GM18505 (cell line): ENCODE data around the gene TTC29.

ENCODE experiments used
- ATAC-seq: cut with Tn5 transposase; IDR thresholded peaks from one replicate; pipeline ENCODE4 v1.9.1; 2021; ENCODE audit not compliant: unreplicated experiment
- POLR2A ChIP-seq: IDR thresholded peaks from 4 replicates; pipeline ENCODE4 v1.6.1; 2011; ENCODE audit warnings: borderline replicate concordance; ENCODE audit not compliant: insufficient read depth, insufficient read length; ENCODE audit errors: extremely low read depth

TTC29 gene, protein sequence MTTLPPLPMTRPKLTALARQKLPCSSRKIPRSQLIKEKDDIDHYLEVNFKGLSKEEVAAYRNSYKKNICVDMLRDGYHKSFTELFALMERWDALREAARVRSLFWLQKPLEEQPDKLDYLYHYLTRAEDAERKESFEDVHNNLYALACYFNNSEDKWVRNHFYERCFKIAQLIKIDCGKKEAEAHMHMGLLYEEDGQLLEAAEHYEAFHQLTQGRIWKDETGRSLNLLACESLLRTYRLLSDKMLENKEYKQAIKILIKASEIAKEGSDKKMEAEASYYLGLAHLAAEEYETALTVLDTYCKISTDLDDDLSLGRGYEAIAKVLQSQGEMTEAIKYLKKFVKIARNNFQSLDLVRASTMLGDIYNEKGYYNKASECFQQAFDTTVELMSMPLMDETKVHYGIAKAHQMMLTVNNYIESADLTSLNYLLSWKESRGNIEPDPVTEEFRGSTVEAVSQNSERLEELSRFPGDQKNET

DNA sequence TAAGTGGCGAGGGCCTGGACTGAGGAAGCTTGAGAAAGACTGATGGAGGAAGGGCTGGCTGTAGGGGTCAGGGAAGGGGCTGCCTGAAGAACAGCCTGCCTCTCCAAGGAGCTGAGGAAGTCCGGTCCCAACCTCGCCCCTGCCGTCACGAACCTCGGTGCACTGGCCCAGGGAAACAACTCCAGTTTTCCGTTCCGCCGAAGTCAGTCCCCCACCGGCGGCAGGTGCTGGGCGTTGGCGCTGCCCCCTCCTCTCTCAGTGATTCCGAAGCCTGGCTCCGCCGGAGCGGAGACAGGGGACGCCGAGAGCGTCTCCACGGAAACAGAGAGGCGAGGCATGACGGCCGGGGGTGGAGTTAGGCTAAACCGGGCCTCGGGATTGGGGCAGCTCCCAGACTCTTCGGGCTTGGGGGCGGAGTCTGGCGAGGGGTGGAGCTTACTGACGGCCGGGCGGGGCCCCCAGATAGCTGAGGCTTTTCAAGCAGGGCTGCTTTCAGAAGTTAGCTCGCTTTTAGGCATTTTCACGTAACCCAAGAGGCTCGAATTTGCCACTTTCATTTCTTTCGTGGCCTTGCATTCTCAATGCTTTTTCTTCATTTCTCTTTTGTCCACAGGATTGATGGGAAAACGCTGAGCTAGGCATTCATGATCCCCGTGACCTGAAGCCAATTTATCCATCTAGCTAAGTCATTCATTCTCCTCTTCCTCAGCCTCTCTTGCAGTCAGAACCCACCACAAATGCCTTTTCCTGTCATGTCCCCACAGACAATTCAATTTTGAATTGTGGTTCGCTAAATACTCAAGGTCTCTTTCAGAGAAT is at the start of gene TTC29:
Gene TTC29 (minus strand): TSS at position 309 of the 819 bp plus-strand sequence. CDS start 5,969 bp downstream, outside the sequence.
- peak; percentile 100 for ATAC-seq

DNA sequence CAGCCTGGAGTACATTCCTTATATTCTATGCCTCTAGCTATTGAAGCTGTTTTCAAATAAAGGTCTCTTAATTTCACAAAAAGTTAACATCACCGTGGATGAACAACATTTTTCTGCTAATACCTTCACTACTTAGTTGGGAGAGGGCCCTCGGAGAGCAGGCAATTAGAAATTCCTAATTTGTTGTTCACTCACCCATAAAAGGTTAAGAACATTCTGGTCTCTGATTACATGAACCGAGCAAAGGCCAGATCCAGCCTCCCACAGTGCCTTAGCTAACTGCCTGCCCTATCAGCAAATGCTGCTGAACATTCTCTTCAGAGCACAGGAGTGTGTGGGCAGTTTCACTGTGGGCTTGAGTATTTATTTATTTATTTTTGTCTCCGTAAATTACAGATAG is 36.0 kb upstream of the TTC29 start:
- ATAC-seq: no peak
- no peak for TF ChIP-seq POLR2A

More for the DNA sequence above, at the start of gene TTC29:
- no peak for TF ChIP-seq POLR2A

DNA sequence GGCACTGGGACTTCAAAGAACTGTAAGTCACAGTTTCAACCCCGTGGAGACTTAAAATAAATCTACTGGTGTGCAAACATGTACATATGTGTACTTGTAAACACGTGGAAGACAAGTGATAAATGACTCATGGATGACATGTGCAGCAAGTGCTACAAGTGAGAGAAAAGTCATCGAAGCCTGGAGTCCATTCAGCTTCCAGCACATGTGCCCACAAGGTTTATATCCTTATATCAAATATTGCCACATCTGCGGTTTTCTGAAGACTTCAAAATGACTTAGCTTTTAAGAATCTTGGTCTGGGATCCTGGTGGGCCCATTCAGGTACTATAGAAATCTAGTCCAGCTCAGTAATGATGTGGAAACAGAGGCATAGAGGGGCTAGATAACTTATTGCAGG is 33.0 kb upstream of the TTC29 start:
- no peak for ATAC-seq
- no peak for TF ChIP-seq POLR2A

DNA sequence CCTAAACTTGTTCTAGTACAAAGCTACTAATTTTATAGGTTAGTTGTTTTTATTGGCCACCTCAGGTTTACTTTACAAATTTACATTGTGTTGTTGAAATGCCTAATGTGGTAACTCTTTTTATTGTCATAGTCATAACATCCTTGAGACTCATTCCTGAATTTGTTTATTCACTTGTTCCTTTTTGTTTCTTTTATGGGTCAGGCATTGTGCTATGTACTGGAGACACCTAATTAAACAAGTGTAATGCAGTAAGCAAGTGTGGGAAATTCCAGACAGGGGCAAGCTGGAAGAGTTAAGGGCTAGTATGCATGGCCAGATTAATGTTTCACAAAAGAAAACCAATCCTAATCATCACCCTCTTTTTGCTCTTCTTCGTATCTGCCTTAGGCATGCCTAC is 30.5 kb upstream of the TTC29 start:
- no peak for ATAC-seq
- no peak for TF ChIP-seq POLR2A

DNA sequence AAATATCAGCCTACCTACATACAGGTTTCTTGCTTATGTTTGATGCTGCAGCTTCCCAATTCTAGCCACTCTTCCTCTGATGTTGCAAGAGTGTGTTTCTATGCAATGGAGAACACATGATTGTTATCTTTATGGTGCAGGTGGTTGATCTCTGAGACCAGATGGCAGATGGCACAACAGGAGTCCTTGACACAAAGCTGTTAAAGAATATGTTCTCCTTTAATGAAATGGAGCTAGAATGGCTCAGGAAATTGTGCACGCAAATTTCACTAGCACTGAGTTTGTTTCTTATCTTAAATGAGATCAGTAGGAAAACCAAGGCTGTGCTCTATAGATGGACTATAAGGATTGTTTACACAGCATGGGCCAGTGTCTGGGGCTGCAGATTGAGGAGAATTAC is 29.9 kb upstream of the TTC29 start:
- ATAC-seq: no peak
- TF ChIP-seq POLR2A: no peak

DNA sequence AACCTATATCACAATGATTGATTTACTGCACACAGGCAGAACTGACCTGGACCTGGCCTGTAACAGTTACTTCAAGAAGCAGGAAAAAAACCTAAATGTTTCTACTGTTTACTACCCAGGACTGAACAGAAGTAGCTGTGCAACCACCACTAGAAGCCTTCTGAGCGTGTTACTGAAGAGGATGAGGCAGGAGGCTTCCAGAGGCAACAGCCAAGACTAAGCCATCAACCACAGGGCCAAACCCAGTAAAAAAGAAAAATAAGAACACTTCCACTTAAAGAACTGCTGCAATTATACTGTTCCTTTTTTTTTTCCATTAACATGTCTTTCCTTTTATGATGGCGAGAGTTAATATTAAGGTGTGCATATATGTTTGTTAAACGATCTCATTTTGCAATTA is 29.4 kb upstream of the TTC29 start:
- no peak for TF ChIP-seq POLR2A
- ATAC-seq: no peak

DNA sequence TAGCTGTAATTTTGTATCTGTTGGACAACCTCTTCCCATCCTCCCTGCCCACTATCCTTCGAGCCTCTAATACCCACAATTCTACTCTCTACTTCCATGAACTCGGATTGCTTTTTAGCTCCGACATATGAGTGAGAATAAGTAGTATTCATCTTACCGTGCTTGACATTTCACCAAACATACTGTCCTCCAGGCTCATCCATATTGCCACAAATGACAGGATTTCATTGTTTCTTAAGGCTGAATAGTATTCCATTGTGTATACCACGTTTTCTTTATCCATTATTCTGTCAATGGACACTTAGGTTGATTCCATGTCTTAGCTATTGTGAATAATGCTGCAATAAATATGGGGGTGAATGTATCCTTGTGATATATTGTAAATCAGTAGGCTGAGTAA is 26.4 kb upstream of the TTC29 start:
- ATAC-seq: no peak

DNA sequence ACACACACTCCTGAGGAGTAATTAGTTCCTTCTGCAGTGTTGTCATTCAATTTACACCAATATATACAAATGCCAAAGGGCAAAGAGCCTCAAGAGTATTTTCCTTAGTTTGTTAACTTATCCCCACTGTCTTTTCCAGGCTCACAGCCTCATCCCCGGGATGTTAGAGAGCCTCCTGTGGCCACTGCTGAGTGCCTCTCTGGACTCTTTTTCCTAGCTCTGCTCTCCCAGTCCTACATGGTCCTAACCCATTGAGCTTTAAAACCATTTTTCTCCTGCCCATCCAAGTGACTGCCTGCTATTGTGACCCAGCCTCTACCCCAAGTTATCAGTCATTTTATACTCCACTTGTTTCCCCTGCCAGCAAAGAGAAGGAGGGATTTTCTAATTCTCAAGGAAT is 23.5 kb upstream of the TTC29 start:
- no peak for TF ChIP-seq POLR2A
- ATAC-seq: no peak

More for the DNA sequence above, 26.4 kb upstream of the TTC29 start:
- TF ChIP-seq POLR2A: no peak

DNA sequence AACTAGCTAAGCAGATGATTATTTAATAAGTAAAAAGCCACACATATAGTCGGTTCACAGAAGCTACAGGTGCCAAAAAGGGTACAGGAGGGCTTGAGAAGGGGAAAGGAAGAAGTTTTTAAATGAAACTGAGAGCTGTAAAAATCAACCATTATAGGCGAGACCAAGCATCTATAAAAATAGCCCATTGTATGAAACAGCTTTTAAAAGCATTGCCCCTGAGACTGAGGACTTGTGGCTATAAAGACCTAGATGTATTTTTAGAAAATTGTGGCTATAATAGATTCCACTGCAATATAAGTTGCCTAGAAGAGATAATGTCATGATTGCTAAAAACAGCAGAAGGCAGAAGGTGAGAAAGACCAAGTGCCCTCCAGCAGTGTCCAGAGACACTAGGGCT is 15.0 kb upstream of the TTC29 start:
- no peak for ATAC-seq

DNA sequence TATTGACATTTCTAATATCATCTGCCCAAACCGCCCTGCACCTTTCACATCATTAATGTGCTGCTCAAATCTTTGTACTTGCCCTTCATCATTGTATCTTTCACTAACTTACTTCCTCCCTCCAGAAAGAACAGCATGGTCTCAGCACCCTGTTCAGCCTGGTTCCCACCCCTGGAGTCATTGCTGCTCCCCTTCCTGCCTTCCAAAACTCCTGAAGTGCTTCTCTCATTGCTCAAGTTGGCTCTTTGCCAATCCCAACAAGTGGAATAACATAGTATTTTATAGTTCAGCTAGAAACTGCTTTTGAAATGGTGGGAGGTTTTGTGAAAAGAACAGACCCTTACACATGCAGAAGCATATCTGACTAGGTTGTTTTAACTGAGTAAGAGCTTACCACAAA is 14.0 kb upstream of the TTC29 start:
- no peak for TF ChIP-seq POLR2A

More for the DNA sequence above, 15.0 kb upstream of the TTC29 start:
- TF ChIP-seq POLR2A: no peak

DNA sequence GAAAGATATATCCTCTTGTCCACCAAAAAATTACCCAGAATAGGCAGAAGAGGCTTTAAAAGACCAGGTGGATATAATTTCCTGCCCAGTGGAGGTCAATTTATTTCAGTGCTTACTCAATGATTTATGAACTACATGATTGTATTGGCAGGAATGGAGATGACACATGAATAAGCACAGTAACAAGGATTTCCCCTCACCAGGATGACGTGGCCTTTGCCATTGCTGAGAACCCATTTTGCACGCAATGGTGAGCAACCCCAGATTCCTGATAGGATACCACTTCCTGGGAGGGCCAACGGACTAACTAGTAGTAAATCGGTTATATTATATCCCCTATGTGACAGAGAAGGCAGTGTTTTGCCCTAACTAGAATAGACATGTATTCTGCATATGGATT is 11.6 kb upstream of the TTC29 start:
- no peak for TF ChIP-seq POLR2A
- ATAC-seq: no peak

More for the DNA sequence above, 14.0 kb upstream of the TTC29 start:
- ATAC-seq: no peak

DNA sequence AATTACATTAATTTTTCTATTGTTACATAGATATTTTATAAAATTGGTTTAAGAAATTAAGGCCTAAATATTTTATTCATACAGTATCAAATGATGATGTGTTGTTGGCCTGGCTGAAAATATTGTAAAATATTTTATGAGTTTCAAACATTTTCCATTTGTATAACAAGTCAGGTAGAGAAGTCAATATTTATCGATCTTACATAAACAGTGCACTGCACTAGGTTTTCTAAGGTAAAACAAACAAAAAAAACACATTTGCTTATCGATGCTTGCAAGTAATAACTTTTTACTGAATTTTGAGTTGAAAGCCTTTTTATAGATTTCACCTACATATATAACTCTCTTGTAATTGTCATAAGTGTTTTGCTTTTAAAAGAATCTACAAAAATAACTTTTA is 7.2 kb upstream of the TTC29 start:
- no peak for TF ChIP-seq POLR2A
- ATAC-seq: no peak

DNA sequence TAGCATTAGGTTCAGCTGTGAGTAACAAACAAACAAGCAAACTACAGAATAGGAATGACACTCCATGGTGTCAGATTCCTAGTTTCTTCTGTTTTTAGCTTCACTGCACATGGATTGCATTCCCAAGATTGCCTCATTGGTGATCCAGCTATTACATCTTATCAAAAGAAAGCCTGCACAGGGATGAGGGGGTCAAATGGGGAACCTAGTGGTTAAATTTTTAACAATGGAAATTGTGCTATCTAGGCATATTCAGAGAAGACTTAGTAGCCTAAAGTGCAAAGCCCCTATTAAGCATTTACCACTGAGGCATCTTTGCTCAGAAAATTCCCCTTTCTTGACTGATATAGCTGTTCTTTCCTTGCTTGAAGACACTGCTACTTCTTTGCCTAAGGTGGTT is 3.9 kb upstream of the TTC29 start:
- ATAC-seq: no peak
- TF ChIP-seq POLR2A: no peak
